SK-N-SH (cell line): ENCODE measurements around the gene IPO11. TPM values are rescaled to one million over a fixed set of nuclear protein-coding genes. Genes with fewer than 3 reads are reported as not detected.

ENCODE experiments used
- CTCF ChIA-PET: fragments of 300-600, 350-600 bp; formaldehyde crosslinking; extraction: SDS; loops from one replicate; lab custom pipeline; 2021; lab: Yijun Ruan, JAX
- POLR2A ChIA-PET: fragments of 350-600 bp; sonication (Branson Sonifier 250); formaldehyde crosslinking; extraction: SDS; loops from one replicate; lab custom pipeline; 2020; ENCODE audit warnings: antibody characterized with exemption, inconsistent platforms; lab: Yijun Ruan, JAX
- DNase-seq: peaks from one replicate; pipeline ENCODE4 v3.0.0; 2012
- H2AFZ ChIP-seq: fragments of 200-600 bp; sonication (generic); 2 replicates; pipeline ENCODE4 v1.8.1; 2016; ENCODE audit warnings: antibody characterized with exemption, mild to moderate bottlenecking, low read depth
- H3F3A ChIP-seq: fragments of 200-600 bp; sonication (generic); replicated peaks from 2 replicates; pipeline ENCODE3; 2016; ENCODE audit warnings: antibody characterized with exemption, mild to moderate bottlenecking; ENCODE audit not compliant: insufficient read depth
- H3K27ac ChIP-seq, 2 experiments: fragments of 200-500 bp in 1 of 2; fragments of 200-600 bp in 1 of 2; sonication (Bioruptor generic) in 1 of 2; sonication (generic), shearing (Covaris generic) in 1 of 2; 2 replicates each; pipeline versions ENCODE4 v1.5.1 to v1.6.1; 2014 to 2016; ENCODE audit warnings: low read depth in 2 of 2, inconsistent platforms in 1 of 2, low read length in 1 of 2, mild to moderate bottlenecking in 1 of 2, mixed read lengths in 1 of 2
- H3K27me3 ChIP-seq: fragments of 200-600 bp; sonication (generic), shearing (Covaris generic); 2 replicates; pipeline ENCODE4 v1.6.1; 2016; ENCODE audit warnings: mixed run types; ENCODE audit not compliant: insufficient read depth
- H3K36me3 ChIP-seq, 2 experiments: fragments of 200-500 bp in 1 of 2; fragments of 200-600 bp in 1 of 2; sonication (Bioruptor generic) in 1 of 2; sonication (generic) in 1 of 2; replicated peaks in 1 of 2; 2 replicates each; pipeline versions ENCODE3 to v1.5.1; 2014 to 2016; ENCODE audit warnings: low read length in 1 of 2, mild to moderate bottlenecking in 1 of 2; ENCODE audit not compliant: insufficient read depth in 2 of 2, control insufficient read depth in 1 of 2
- H3K4me1 ChIP-seq, 2 experiments: fragments of 200-500 bp in 1 of 2; fragments of 200-600 bp in 1 of 2; sonication (Bioruptor generic) in 1 of 2; sonication (generic), shearing (Covaris generic) in 1 of 2; 2 replicates each; pipeline versions ENCODE4 v1.5.1 to v1.6.1; 2014 to 2016; ENCODE audit warnings: low read depth in 1 of 2, low read length in 1 of 2, mixed run types in 1 of 2; ENCODE audit not compliant: insufficient read depth in 2 of 2, control insufficient read depth in 1 of 2
- H3K4me2 ChIP-seq: fragments of 200-600 bp; sonication (generic), shearing (Covaris generic); 2 replicates; pipeline ENCODE4 v1.6.1; 2017; ENCODE audit warnings: mixed run types
- H3K4me3 ChIP-seq, 2 experiments: fragments of 200-500 bp in 1 of 2; fragments of 200-600 bp in 1 of 2; sonication (Bioruptor generic) in 1 of 2; sonication (generic), shearing (Covaris generic) in 1 of 2; 2 replicates each; pipeline versions ENCODE4 v1.5.1 to v1.8.1; 2014 to 2016; ENCODE audit warnings: low read depth in 2 of 2, inconsistent platforms in 1 of 2, low read length in 1 of 2, mild to moderate bottlenecking in 1 of 2, mixed read lengths in 1 of 2, moderate library complexity in 1 of 2
- H3K79me2 ChIP-seq: fragments of 200-600 bp; sonication (generic); 2 replicates; pipeline ENCODE4 v1.8.1; 2017; ENCODE audit warnings: mild to moderate bottlenecking; ENCODE audit not compliant: insufficient read depth
- H3K9ac ChIP-seq: fragments of 200-600 bp; sonication (generic); 2 replicates; pipeline ENCODE4 v1.6.1; 2017; ENCODE audit warnings: mixed run types
- H3K9me2 ChIP-seq: fragments of 200-600 bp; sonication (generic); 2 replicates; pipeline ENCODE4 v1.6.1; 2017; ENCODE audit warnings: mixed run types
- H3K9me3 ChIP-seq: fragments of 200-600 bp; sonication (generic); 2 replicates; pipeline ENCODE4 v1.6.1; 2017; ENCODE audit warnings: mixed run types, mild to moderate bottlenecking, moderate library complexity
- H4K20me1 ChIP-seq: fragments of 200-600 bp; sonication (generic); 2 replicates; pipeline ENCODE4 v1.6.1; 2017; ENCODE audit warnings: mild to moderate bottlenecking, mixed run types; ENCODE audit not compliant: insufficient read depth
- CHD2 ChIP-seq: fragments of 150-350 bp; IDR thresholded peaks from 2 replicates; pipeline ENCODE4 v1.6.1; 2018; ENCODE audit warnings: low read length; ENCODE audit not compliant: partially characterized antibody
- EP300 ChIP-seq, 2 experiments: IDR thresholded peaks; 2 replicates each; pipeline versions ENCODE4 v1.4.0 to v1.6.1; 2012; ENCODE audit warnings: borderline replicate concordance in 1 of 2, low read depth in 1 of 2, low read length in 1 of 2
- EZH2phosphoT487 ChIP-seq: fragments of 200-600 bp; sonication (generic); IDR thresholded peaks from 2 replicates; pipeline ENCODE4 v1.6.1; 2017; ENCODE audit warnings: low read depth, mixed run types, mild to moderate bottlenecking, antibody characterized with exemption, moderate library complexity, borderline replicate concordance
- IRF3 ChIP-seq: fragments of 150-350 bp; IDR thresholded peaks from 2 replicates; pipeline ENCODE4 v1.6.1; 2016; ENCODE audit warnings: mild to moderate bottlenecking, low read depth, low read length
- JUND ChIP-seq: IDR thresholded peaks from 2 replicates; pipeline ENCODE4 v1.4.0; 2012
- MAX ChIP-seq: IDR thresholded peaks from 2 replicates; pipeline ENCODE4 v1.4.0; 2012; ENCODE audit warnings: low read depth
- NFIC ChIP-seq: IDR thresholded peaks from 2 replicates; pipeline ENCODE4 v1.4.0; 2012; ENCODE audit warnings: borderline replicate concordance
- POLR2AphosphoS5 ChIP-seq: IDR thresholded peaks from 2 replicates; pipeline ENCODE4 v1.6.1; 2012; ENCODE audit warnings: low read depth, low read length
- REST ChIP-seq: IDR thresholded peaks from 2 replicates; pipeline ENCODE4 v1.6.1; 2012; ENCODE audit warnings: mild to moderate bottlenecking, low read depth, low read length, moderate library complexity
- RXRA ChIP-seq: IDR thresholded peaks from 2 replicates; pipeline ENCODE4 v1.4.0; 2012; ENCODE audit warnings: low read depth, mild to moderate bottlenecking, borderline replicate concordance
- SMC3 ChIP-seq: IDR thresholded peaks from 2 replicates; pipeline ENCODE4 v1.6.1; 2012; ENCODE audit warnings: low read depth, low read length, improper control_type of control experiment
- TCF12 ChIP-seq: IDR thresholded peaks from 2 replicates; pipeline ENCODE4 v1.4.0; 2012
- TEAD4 ChIP-seq: IDR thresholded peaks from 2 replicates; pipeline ENCODE4 v1.4.0; 2012; ENCODE audit warnings: mild to moderate bottlenecking, borderline replicate concordance; ENCODE audit not compliant: insufficient read depth
- YY1 ChIP-seq: IDR thresholded peaks from 2 replicates; pipeline ENCODE4 v1.4.0; 2012; ENCODE audit warnings: low read depth, mild to moderate bottlenecking
- ZBTB33 ChIP-seq: IDR thresholded peaks from 2 replicates; pipeline ENCODE4 v1.4.0; 2012; ENCODE audit warnings: low read depth, borderline replicate concordance
- polyA plus RNA-seq, 3 experiments: library from polyadenylated mRNA; depleted of rRNA; stranded (reverse); fragments of >200 nt; gene quantifications; 2 replicates each; pipeline ENCODE4 v1.2.3, GENCODE V29; 2012

The IPO11 gene
- polyA plus RNA-seq, 1 of the 3 experiments (the other 2 are of a cell fraction) = 8.1 TPM

GRCh38 chr5:62386824-62387223 is 25.7 kb upstream of the IPO11 start:
- no peak overlapping the region for H2AFZ ChIP-seq
- DNase-seq = no peak
- CTCF ChIA-PET = no interaction called here
- H3F3A ChIP-seq = peaks cover 26% of the 10 kb centered on the region
- no peaks in the 10 kb centered on the region for H3K4me1 ChIP-seq
- no peak for TF ChIP-seq CHD2
- no peak for TF ChIP-seq NFIC
- TF ChIP-seq MAX = no peak
- no peak for TF ChIP-seq SMC3
- TF ChIP-seq TEAD4 = no peak
- no peak for TF ChIP-seq ZBTB33
- no peak for TF ChIP-seq IRF3
- TF ChIP-seq TCF12 = no peak
- no peak for TF ChIP-seq REST
- TF ChIP-seq RXRA = no peak
- TF ChIP-seq POLR2AphosphoS5 = no peak
- TF ChIP-seq JUND = no peak
- no peak for TF ChIP-seq EZH2phosphoT487
- no peak for TF ChIP-seq YY1
- no peak for TF ChIP-seq EP300 (IDR thresholded peaks at IDR 0.05; ENCODE audit: borderline replicate concordance in 1 of 2, low read depth in 1 of 2, low read length in 1 of 2)
- POLR2A ChIA-PET = no interaction called here
- no peak overlapping the region for H3K4me2 ChIP-seq
- H3K27ac ChIP-seq = no peak overlapping the region
- no peak overlapping the region for H3K9ac ChIP-seq
- H3K79me2 ChIP-seq = peaks cover 5% of the 10 kb centered on the region; the same call in 1 of the 2 replicates
- no peak overlapping the region for H3K4me3 ChIP-seq
- H3K27me3 ChIP-seq = no peaks in the 10 kb centered on the region
- no peaks in the 10 kb centered on the region for H3K9me3 ChIP-seq
- peaks cover 69 to 77% of the 10 kb centered on the region in 2 experiments for H3K36me3 ChIP-seq
- H4K20me1 ChIP-seq = no peaks in the 10 kb centered on the region
- H3K9me2 ChIP-seq = no peaks in the 10 kb centered on the region
